K562 (cell line): ENCODE data around the gene ZBTB48. TPM values are rescaled to one million over a fixed set of nuclear protein-coding genes. Genes with fewer than 3 reads are reported as not detected.

Experiments used
- ATF3 ChIP-seq, 2 experiments: fragments of 450-650 bp in 1 of 2; sonication (generic) in 1 of 2; formaldehyde crosslinking in 1 of 2; IDR thresholded peaks in 1 of 2; conservative IDR thresholded peaks in 1 of 2; 2 replicates each; pipeline versions ENCODE4 v1.6.1 to v1.8.1; 2016 to 2023; ENCODE audit warnings: mild to moderate bottlenecking in 2 of 2, moderate library complexity in 2 of 2, inconsistent platforms in 1 of 2, missing genetic modification reagents in 1 of 2
- CEBPB ChIP-seq: fragments of 450-650 bp; IDR thresholded peaks from 2 replicates; pipeline ENCODE4 v1.6.1; 2016; ENCODE audit warnings: missing genetic modification characterization, missing compliant biosample characterization
- CTCF ChIP-seq, 3 experiments: IDR thresholded peaks in 2 of 3; conservative IDR thresholded peaks in 1 of 3; 2 replicates each; pipeline ENCODE4 v1.5.1; 2011 to 2012; ENCODE audit warnings: low read length in 3 of 3, mild to moderate bottlenecking in 3 of 3, control low read depth in 2 of 3, improper control_type of control experiment in 1 of 3, inconsistent platforms in 1 of 3, low read depth in 1 of 3, mixed read lengths in 1 of 3, moderate library complexity in 1 of 3; ENCODE audit not compliant: insufficient read depth in 2 of 3
- FUS ChIP-seq: fragments of 200-400 bp; formaldehyde crosslinking; optimal IDR thresholded peaks from 2 replicates; pipeline ENCODE3; 2017; ENCODE audit warnings: low read depth, low read length
- GTF2F1 ChIP-seq: IDR thresholded peaks from 2 replicates; pipeline ENCODE4 v1.6.1; 2011; ENCODE audit warnings: low read depth, low read length, improper control_type of control experiment
- MAZ ChIP-seq, 2 experiments: fragments of 450-650 bp in 1 of 2; sonication (generic) in 1 of 2; formaldehyde crosslinking; IDR thresholded peaks in 1 of 2; conservative IDR thresholded peaks in 1 of 2; 2 replicates each; pipeline versions ENCODE4 v1.4.0 to v1.5.0; 2020; ENCODE audit warnings: mild to moderate bottlenecking in 1 of 2, missing genetic modification reagents in 1 of 2
- MLX ChIP-seq, 2 experiments: fragments of 450-650 bp in 1 of 2; sonication (generic) in 1 of 2; formaldehyde crosslinking; conservative IDR thresholded peaks; 2 replicates each; pipeline versions ENCODE4 v1.4.0 to v1.8.1; 2020 to 2022; ENCODE audit warnings: mild to moderate bottlenecking in 1 of 2, missing genetic modification reagents in 1 of 2
- PML ChIP-seq: IDR thresholded peaks from 2 replicates; pipeline ENCODE4 v1.6.1; 2012; ENCODE audit warnings: low read length, inconsistent platforms
- RERE ChIP-seq: sonication (generic); formaldehyde crosslinking; IDR thresholded peaks from 2 replicates; pipeline ENCODE4 v1.8.0; 2023; ENCODE audit warnings: missing genetic modification reagents, mild to moderate bottlenecking, borderline replicate concordance
- SIN3A ChIP-seq, 2 experiments: fragments of 150-350 bp in 1 of 2; IDR thresholded peaks; 2 replicates each; pipeline ENCODE4 v1.6.1; 2011 to 2016; ENCODE audit warnings: borderline replicate concordance in 2 of 2, low read depth in 2 of 2, low read length in 2 of 2, mild to moderate bottlenecking in 2 of 2, moderate library complexity in 2 of 2; ENCODE audit not compliant: control insufficient read depth in 1 of 2
- THRA ChIP-seq: fragments of 450-650 bp; IDR thresholded peaks from 2 replicates; pipeline ENCODE4 v1.6.1; 2017; ENCODE audit warnings: mild to moderate bottlenecking, moderate library complexity
- YY1 ChIP-seq, 3 experiments: IDR thresholded peaks; 2 replicates each; pipeline ENCODE4 v1.6.1; 2011; ENCODE audit warnings: low read length in 2 of 3, mild to moderate bottlenecking in 2 of 3, moderate library complexity in 2 of 3, borderline replicate concordance in 1 of 3, control low read depth in 1 of 3, low read depth in 1 of 3; ENCODE audit not compliant: insufficient read depth in 3 of 3, insufficient replicate concordance in 2 of 3, control insufficient read depth in 1 of 3, insufficient read length in 1 of 3; ENCODE audit errors: extremely low read depth in 1 of 3
- ZEB2 ChIP-seq: fragments of 450-650 bp; IDR thresholded peaks from 2 replicates; pipeline ENCODE4 v1.6.1; 2016
- polyA plus RNA-seq, 8 experiments: library from polyadenylated mRNA; depleted of rRNA in 4 of 8; stranded (reverse) in 5 of 8; unstranded in 3 of 8; fragments of >200 nt; fragmentation: Nextera tagmentation in 2 of 8; fragmentation: Illumina TruSeq in 1 of 8; extraction: Ambion mirVana in 2 of 8; extraction: Trizol in 1 of 8; gene quantifications; 2 replicates each; pipeline versions ENCODE4 v1.2.1 to v1.2.3, GENCODE V29; 2011 to 2014; ENCODE audit warnings: inconsistent platforms in 1 of 8, missing spikeins in 1 of 8
- total RNA-seq, 7 experiments: library from RNA; depleted of rRNA in 6 of 7; stranded (reverse); fragments of >200 nt in 6 of 7; fragmentation: Illumina TruSeq in 2 of 7; extraction: Trizol in 2 of 7; gene quantifications; 2 replicates each; pipeline versions ENCODE4 v1.2.1 to v1.2.3, GENCODE V29; 2011 to 2021; ENCODE audit warnings: low replicate concordance in 1 of 7

The ZBTB48 gene
- total and polyA plus RNA-seq, 9 of the 15 experiments (the other 6 are each of a cell fraction or from before 2014, with no cell fraction given), result 1.9 to 66.9 (median 29.5) TPM

GRCh38 chr1:6602669-6603237 lies 23.0 kb downstream of the ZBTB48 start, which contains the start of gene KLHL21 (continued):
- no peak for TF ChIP-seq RERE (CRISPR knock-in tag)
- TF ChIP-seq PML, result no peak; the same call in none of the 2 replicates
- TF ChIP-seq ZEB2, result no peak
- TF ChIP-seq SIN3A (IDR thresholded peaks at IDR 0.05; ENCODE audit: borderline replicate concordance in 2 of 2, control insufficient read depth in 1 of 2, low read depth in 2 of 2, low read length in 2 of 2), result peak in 1 of 2 experiments; percentile 45; a peak in 2 of 4 replicates
- no peak for TF ChIP-seq THRA
- no peak; a peak in 1 of 4 replicates for TF ChIP-seq MLX (CRISPR knock-in tag; conservative IDR thresholded peaks at IDR 0.05)
- TF ChIP-seq YY1 (IDR thresholded peaks at IDR 0.05; ENCODE audit: borderline replicate concordance in 1 of 3, control insufficient read depth in 1 of 3, extremely low read depth in 1 of 3, insufficient read depth in 3 of 3, insufficient read length in 1 of 3, insufficient replicate concordance in 2 of 3, low read depth in 1 of 3, low read length in 2 of 3), result peak in 2 of 3 experiments; percentile 19 to 67
- peak; percentile 92 to 98 for TF ChIP-seq MAZ (CRISPR knock-in tag; conservative IDR thresholded peaks at IDR 0.05 in 1 of 2, IDR thresholded peaks at IDR 0.05 in 1 of 2)
- peak; percentile 56 for TF ChIP-seq ATF3 (IDR thresholded peaks at IDR 0.05)
- peak; percentile 32; the same call in 1 of the 2 replicates for TF ChIP-seq ATF3 (CRISPR knock-in tag; conservative IDR thresholded peaks at IDR 0.05)
- TF ChIP-seq CTCF (IDR thresholded peaks at IDR 0.05 in 2 of 3, conservative IDR thresholded peaks at IDR 0.05 in 1 of 3; ENCODE audit: insufficient read depth in 2 of 3, low read depth in 1 of 3, low read length in 3 of 3), result no peak
- TF ChIP-seq FUS, result peak; percentile 12
- TF ChIP-seq GTF2F1, result 0 out of 2 replicates have a peak, but pooled peaks have one; percentile 21
- TF ChIP-seq CEBPB (tag), result no peak
